ENCODE measurements around the gene OR10A3. TPM values are rescaled to one million over a fixed set of nuclear protein-coding genes. Genes with fewer than 3 reads are reported as not detected.
A peak's percentile ranks its signal among the peaks of the same experiment; 100 is the strongest.

OR10A3 gene
- total RNA-seq, 1 donor from 2014 or later = not detected

- Mint-ChIP-seq H3K4me1 (peaks cover 8% of the 10 kb centered on the region), H3K36me3 (no peaks in the 10 kb centered on the region), H3K27ac (no peak overlapping the region), H3K4me3 (no peak overlapping the region), H3K9me3 (no peaks in the 10 kb centered on the region), H3K27me3 (ENCODE audit: low read depth) (no peaks in the 10 kb centered on the region)
- DNase-seq (ENCODE audit: low spot score in 2 of 2, unreplicated experiment in 2 of 2) = no peak
- TF ChIP-seq, protein P1, sequence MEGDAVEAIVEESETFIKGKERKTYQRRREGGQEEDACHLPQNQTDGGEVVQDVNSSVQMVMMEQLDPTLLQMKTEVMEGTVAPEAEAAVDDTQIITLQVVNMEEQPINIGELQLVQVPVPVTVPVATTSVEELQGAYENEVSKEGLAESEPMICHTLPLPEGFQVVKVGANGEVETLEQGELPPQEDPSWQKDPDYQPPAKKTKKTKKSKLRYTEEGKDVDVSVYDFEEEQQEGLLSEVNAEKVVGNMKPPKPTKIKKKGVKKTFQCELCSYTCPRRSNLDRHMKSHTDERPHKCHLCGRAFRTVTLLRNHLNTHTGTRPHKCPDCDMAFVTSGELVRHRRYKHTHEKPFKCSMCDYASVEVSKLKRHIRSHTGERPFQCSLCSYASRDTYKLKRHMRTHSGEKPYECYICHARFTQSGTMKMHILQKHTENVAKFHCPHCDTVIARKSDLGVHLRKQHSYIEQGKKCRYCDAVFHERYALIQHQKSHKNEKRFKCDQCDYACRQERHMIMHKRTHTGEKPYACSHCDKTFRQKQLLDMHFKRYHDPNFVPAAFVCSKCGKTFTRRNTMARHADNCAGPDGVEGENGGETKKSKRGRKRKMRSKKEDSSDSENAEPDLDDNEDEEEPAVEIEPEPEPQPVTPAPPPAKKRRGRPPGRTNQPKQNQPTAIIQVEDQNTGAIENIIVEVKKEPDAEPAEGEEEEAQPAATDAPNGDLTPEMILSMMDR (IDR thresholded peaks at IDR 0.05; ENCODE audit: unreplicated experiment) = no peak
These were observed 40.2 kb upstream of the OR10A3 start for GRCh38 chr11:7981619-7982157.

DNA sequence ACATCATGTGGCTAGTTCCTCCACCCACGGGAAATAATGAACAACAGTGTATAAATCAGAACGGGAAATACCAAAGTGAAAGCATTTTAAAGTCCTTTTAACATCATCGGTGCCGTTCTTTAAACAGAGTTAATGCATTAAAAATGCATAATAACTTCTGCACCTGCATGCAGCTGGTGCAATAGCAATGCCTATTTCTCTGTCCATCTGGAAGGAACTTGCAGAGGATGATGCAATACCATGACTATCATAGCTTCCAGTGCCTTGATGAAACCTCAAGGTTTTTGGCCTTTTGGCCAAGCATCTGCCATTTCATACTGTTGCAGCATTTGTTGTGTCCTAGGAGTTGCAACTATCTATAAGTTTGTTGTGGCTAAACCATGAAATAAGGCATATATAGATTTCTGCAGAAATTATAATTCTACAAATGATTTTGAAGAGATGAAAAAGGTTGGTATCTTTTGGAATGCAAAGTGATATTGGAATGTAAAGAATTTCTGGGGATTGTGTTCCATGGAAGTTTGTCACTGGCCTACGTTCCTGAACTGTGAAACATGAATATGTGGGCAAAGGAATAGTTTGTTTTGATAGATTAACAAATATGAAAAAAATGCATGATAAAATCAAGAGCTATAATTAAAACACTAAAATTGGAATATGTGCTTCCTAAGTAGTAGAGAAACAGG, 35.9 kb upstream of the OR10A3 start:
- Mint-ChIP-seq H3K4me1 (peaks cover 12% of the 10 kb centered on the region), H3K27me3 (ENCODE audit: low read depth) (no peaks in the 10 kb centered on the region), H3K36me3 (no peaks in the 10 kb centered on the region), H3K27ac (peak overlapping the region; percentile 55), H3K9me3 (no peaks in the 10 kb centered on the region), H3K4me3 (no peak overlapping the region)
- no peak for DNase-seq (ENCODE audit: low spot score in 2 of 2, unreplicated experiment in 2 of 2)
- TF ChIP-seq, protein P1 (IDR thresholded peaks at IDR 0.05; ENCODE audit: unreplicated experiment) = no peak

GRCh38 chr11:7974668-7975067, 33.2 kb upstream of the OR10A3 start:
- peak overlapping the region; percentile 70 for H3K27ac Mint-ChIP-seq
- H3K4me3 Mint-ChIP-seq = no peak overlapping the region
- H3K27me3 Mint-ChIP-seq (ENCODE audit: low read depth) = no peaks in the 10 kb centered on the region
- H3K4me1 Mint-ChIP-seq = peaks cover 17% of the 10 kb centered on the region
- DNase-seq (ENCODE audit: low spot score in 2 of 2, unreplicated experiment in 2 of 2) = no peak
- no peaks in the 10 kb centered on the region for H3K36me3 Mint-ChIP-seq
- TF ChIP-seq, protein P1 (IDR thresholded peaks at IDR 0.05; ENCODE audit: unreplicated experiment) = no peak
- H3K9me3 Mint-ChIP-seq = no peaks in the 10 kb centered on the region

GRCh38 chr11:7973011-7973410, 31.5 kb upstream of the OR10A3 start:
- Mint-ChIP-seq H3K36me3 (no peaks in the 10 kb centered on the region), H3K4me3 (no peak overlapping the region), H3K27ac (peak overlapping the region; percentile 58), H3K9me3 (no peaks in the 10 kb centered on the region), H3K27me3 (ENCODE audit: low read depth) (no peaks in the 10 kb centered on the region), H3K4me1 (peaks cover 33% of the 10 kb centered on the region)
- no peak for DNase-seq (ENCODE audit: low spot score in 2 of 2, unreplicated experiment in 2 of 2)
- TF ChIP-seq, protein P1 (IDR thresholded peaks at IDR 0.05; ENCODE audit: unreplicated experiment) = no peak

DNA sequence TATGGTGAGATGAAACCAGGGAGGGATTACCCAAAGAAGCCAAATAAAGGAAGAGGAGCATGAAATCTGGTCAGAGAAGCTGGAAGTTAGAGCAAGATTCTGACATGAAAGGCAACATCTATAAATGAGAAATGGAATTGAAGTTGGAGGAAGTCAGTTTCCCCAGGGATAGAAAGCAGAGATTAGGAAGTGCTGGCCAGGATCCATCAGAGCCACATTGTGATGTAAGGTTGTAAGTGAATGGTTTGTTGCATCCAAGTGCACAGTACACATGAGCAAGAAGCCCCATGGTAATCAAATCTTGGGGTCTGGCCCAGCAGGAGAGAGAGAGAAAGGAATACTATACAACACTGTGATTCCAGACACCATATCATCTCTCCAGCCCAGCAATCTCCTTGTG, 30.3 kb upstream of the OR10A3 start:
- H3K27ac Mint-ChIP-seq = no peak overlapping the region
- no peak for DNase-seq (ENCODE audit: low spot score in 2 of 2, unreplicated experiment in 2 of 2)
- no peaks in the 10 kb centered on the region for H3K9me3 Mint-ChIP-seq
- H3K4me3 Mint-ChIP-seq = no peak overlapping the region
- peaks cover 33% of the 10 kb centered on the region for H3K4me1 Mint-ChIP-seq
- TF ChIP-seq, protein P1 (IDR thresholded peaks at IDR 0.05; ENCODE audit: unreplicated experiment) = no peak
- H3K36me3 Mint-ChIP-seq = no peaks in the 10 kb centered on the region
- H3K27me3 Mint-ChIP-seq (ENCODE audit: low read depth) = no peaks in the 10 kb centered on the region
